Parietal lobe (tissue), 2 donors: ENCODE measurements around the gene TP53TG3D. TPM values are rescaled to one million over a fixed set of nuclear protein-coding genes. Genes with fewer than 3 reads are reported as not detected.

ENCODE experiments used
- small RNA-seq: library from RNA; depleted of rRNA; stranded (forward); fragments of <200 nt; gene quantifications from one replicate; pipeline ENCODE3, GENCODE V24; 2014; ENCODE audit warnings: low replicate concordance
- total RNA-seq: library from RNA; depleted of rRNA; stranded (reverse); fragments of >200 nt; gene quantifications from one replicate; pipeline ENCODE4 v1.2.3, GENCODE V29; 2014

The TP53TG3D gene
- not detected for total RNA-seq

GRCh38 chr16:32252986-32253385 lies at the start of gene TP53TG3D:
Gene TP53TG3D (plus strand): TSS chr16:32253286. CDS start chr16:32253354, 68 bp downstream.

Small RNAs within 50 kb of the gene (small RNA-seq; reads per million reads assigned to genes)
- gene AC133485.1 (not detected), gene AC140878.1 (not detected)
